Skeletal muscle tissue (tissue), 4 donors: ENCODE data around the gene CCDC61. TPM values are rescaled to one million over a fixed set of nuclear protein-coding genes. Genes with fewer than 3 reads are reported as not detected.

ENCODE experiments used
- H3K27ac ChIP-seq: one replicate; pipeline ENCODE4 v1.7.0; 2013; ENCODE audit warnings: mild to moderate bottlenecking, low read depth, low read length, inconsistent platforms
- H3K27me3 ChIP-seq, 3 donors: one replicate each; pipeline ENCODE4 v1.7.0; 2013; ENCODE audit warnings: low read length in 3 of 3; ENCODE audit not compliant: control insufficient read depth in 3 of 3, insufficient read depth in 3 of 3
- H3K36me3 ChIP-seq, 3 donors: one replicate each; pipeline ENCODE4 v1.7.0; 2013; ENCODE audit warnings: low read length in 3 of 3; ENCODE audit not compliant: control insufficient read depth in 3 of 3, insufficient read depth in 3 of 3
- H3K4me1 ChIP-seq, 3 donors: one replicate each; pipeline ENCODE4 v1.7.0; 2013; ENCODE audit warnings: low read length in 3 of 3, mild to moderate bottlenecking in 3 of 3; ENCODE audit not compliant: control insufficient read depth in 3 of 3, insufficient read depth in 3 of 3
- H3K4me3 ChIP-seq, 3 donors: one replicate each; pipeline ENCODE4 v1.7.0; 2013; ENCODE audit warnings: low read length in 3 of 3
- H3K9ac ChIP-seq, 3 donors: one replicate each; pipeline ENCODE4 v1.7.0; 2013; ENCODE audit warnings: low read length in 3 of 3, mild to moderate bottlenecking in 3 of 3, moderate library complexity in 2 of 3, low read depth in 1 of 3
- H3K9me3 ChIP-seq, 3 donors: one replicate each; pipeline ENCODE4 v1.7.0; 2013; ENCODE audit warnings: low read length in 3 of 3; ENCODE audit not compliant: control insufficient read depth in 3 of 3
- total RNA-seq: library from RNA; depleted of rRNA; stranded (reverse); fragments of >200 nt; gene quantifications from one replicate; pipeline ENCODE4 v1.2.3, GENCODE V29; 2014
- donor health status: Osteomylitis.

CCDC61 gene
- total RNA-seq, 1 donor from 2014 or later = 4.2 TPM

GRCh38 chr19:45973553-45974338, 21.5 kb upstream of the CCDC61 start, which contains the start of gene NOVA2:
Gene NOVA2 (minus strand): TSS chr19:45973865. CDS start chr19:45973351, 514 bp downstream.
- H3K36me3 ChIP-seq = no peaks in the 10 kb centered on the region
- H3K27ac ChIP-seq = no peak within 1 kb of the TSS
- H3K27me3 ChIP-seq = peaks cover 55 to 61% (median 59%) of the 10 kb centered on the region in 3 donors

DNA sequence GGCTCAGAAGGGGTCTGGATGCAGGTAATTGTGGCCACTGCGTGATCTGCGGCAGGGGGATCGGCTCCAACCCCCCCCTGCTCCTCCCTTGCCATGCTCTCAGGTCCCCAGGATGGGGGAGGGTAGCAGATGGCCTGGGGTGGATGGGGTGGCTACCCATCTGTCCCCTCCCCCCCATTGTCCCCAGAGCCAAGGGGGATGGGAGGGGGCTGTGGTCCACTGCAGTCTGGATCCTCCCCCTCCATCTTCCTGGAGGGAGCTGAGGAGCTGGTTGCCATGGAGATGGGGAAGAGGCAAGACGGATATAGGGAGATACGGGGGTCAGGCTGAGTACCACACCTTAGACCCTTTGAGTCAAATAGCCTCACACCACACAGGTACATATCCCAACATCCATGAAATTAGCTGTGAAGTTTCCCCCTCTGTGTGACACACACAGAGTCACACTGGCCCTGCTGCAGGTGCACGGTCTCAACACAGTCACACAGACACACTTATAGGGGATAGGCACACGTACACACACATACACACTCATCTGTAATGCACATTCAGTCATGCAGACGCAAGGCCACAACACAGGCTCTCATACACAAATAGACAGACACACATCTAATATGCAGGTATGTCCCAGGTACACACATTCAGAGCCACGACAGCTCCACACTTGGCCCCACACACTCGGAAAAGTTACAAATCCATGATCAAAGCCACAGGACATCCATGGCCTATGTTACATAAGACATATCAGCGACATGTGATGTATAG, 19.8 kb upstream of the CCDC61 start:
- Histone ChIP-seq H3K9me3 (no peaks in the 10 kb centered on the region), H3K4me3 (no peak overlapping the region), H3K4me1 (peaks cover 3 to 4% (median 3%) of the 10 kb centered on the region in 3 donors), H3K27ac (no peak overlapping the region), H3K27me3 (peaks cover 43 to 53% (median 52%) of the 10 kb centered on the region in 3 donors), H3K9ac (no peak overlapping the region), H3K36me3 (no peaks in the 10 kb centered on the region)

More at GRCh38 chr19:45973553-45974338, 21.5 kb upstream of the CCDC61 start, which contains the start of gene NOVA2:
- Histone ChIP-seq H3K4me1 (peaks cover 3 to 4% (median 3%) of the 10 kb centered on the region in 3 donors), H3K9ac (peak within 1 kb of the TSS in 1 of 3 donors; percentile 60), H3K9me3 (no peaks in the 10 kb centered on the region), H3K4me3 (peak within 1 kb of the TSS; percentile 25 to 60 (median 48))

GRCh38 chr19:45976178-45976577, 19.1 kb upstream of the CCDC61 start:
- H3K9ac ChIP-seq = no peak overlapping the region
- no peaks in the 10 kb centered on the region for H3K9me3 ChIP-seq
- H3K4me3 ChIP-seq = no peak overlapping the region
- peaks cover 36 to 46% (median 45%) of the 10 kb centered on the region in 3 donors for H3K27me3 ChIP-seq
- peaks cover 0 to 3% (median 1%) of the 10 kb centered on the region in 3 donors for H3K4me1 ChIP-seq
- H3K27ac ChIP-seq = no peak overlapping the region
- no peaks in the 10 kb centered on the region for H3K36me3 ChIP-seq

DNA sequence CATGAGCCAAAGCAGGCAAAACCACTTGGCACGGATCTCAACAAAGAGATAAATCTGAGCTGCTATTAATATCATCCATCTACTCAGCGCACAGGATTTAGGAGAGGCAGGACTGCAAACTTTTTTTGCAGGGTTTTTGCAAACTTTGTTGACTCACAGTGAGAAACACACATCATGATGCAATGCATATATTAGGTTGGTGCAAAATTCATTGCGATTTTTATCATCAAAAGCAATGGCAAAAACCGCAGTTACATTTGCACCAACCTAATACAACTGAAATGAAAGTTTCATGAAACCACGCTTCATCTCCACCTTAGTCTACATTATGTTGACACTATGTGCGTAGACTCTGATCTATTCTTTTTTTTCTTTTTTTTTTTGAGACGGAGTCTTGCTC, 17.1 kb upstream of the CCDC61 start:
- Histone ChIP-seq H3K9ac (no peak overlapping the region), H3K4me3 (no peak overlapping the region), H3K9me3 (no peaks in the 10 kb centered on the region), H3K27ac (no peak overlapping the region), H3K4me1 (no peaks in the 10 kb centered on the region), H3K36me3 (no peaks in the 10 kb centered on the region), H3K27me3 (peaks cover 27 to 29% (median 29%) of the 10 kb centered on the region in 3 donors)

- Histone ChIP-seq H3K27me3 (peaks cover 10 to 13% (median 10%) of the 10 kb centered on the region in 3 donors), H3K27ac (no peak overlapping the region), H3K36me3 (no peaks in the 10 kb centered on the region), H3K9me3 (no peaks in the 10 kb centered on the region), H3K9ac (no peak overlapping the region), H3K4me3 (no peak overlapping the region), H3K4me1 (no peaks in the 10 kb centered on the region)
Observed at GRCh38 chr19:45981350-45981749, 13.9 kb upstream of the CCDC61 start.

DNA sequence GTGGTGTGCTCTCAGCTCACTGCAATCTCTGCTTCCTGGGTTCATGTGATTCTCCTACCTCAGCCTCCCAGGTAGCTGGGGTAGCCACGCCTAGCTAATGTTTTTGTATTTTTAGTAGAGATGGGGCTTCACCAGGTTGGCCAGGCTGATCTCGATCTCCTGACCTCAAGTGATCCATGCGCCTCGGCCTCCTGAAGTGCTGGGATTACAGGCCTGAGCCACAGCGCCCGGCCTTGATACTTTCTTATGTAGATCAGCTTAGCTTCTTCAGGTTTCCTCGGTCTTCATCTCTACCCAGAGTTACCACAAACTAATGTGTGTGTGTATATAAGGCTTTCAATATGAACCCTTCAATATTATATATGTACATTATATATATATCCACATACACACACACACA, 9.9 kb upstream of the CCDC61 start:
- no peaks in the 10 kb centered on the region for H3K36me3 ChIP-seq
- H3K4me1 ChIP-seq = no peaks in the 10 kb centered on the region
- H3K27me3 ChIP-seq = peaks cover 3 to 10% (median 7%) of the 10 kb centered on the region in 3 donors
- no peak overlapping the region for H3K27ac ChIP-seq
- H3K4me3 ChIP-seq = no peak overlapping the region
- H3K9ac ChIP-seq = no peak overlapping the region
- no peaks in the 10 kb centered on the region for H3K9me3 ChIP-seq

- H3K4me1 ChIP-seq = peaks cover 0 to 4% (median 0%) of the 10 kb centered on the region in 3 donors
- H3K4me3 ChIP-seq = no peak overlapping the region
- H3K27ac ChIP-seq = no peak overlapping the region
- H3K9ac ChIP-seq = no peak overlapping the region
- no peaks in the 10 kb centered on the region for H3K36me3 ChIP-seq
- H3K9me3 ChIP-seq = no peaks in the 10 kb centered on the region
- peaks cover 0 to 7% (median 0%) of the 10 kb centered on the region in 3 donors for H3K27me3 ChIP-seq
Observed at GRCh38 chr19:45990113-45990728, 5.0 kb upstream of the CCDC61 start.

DNA sequence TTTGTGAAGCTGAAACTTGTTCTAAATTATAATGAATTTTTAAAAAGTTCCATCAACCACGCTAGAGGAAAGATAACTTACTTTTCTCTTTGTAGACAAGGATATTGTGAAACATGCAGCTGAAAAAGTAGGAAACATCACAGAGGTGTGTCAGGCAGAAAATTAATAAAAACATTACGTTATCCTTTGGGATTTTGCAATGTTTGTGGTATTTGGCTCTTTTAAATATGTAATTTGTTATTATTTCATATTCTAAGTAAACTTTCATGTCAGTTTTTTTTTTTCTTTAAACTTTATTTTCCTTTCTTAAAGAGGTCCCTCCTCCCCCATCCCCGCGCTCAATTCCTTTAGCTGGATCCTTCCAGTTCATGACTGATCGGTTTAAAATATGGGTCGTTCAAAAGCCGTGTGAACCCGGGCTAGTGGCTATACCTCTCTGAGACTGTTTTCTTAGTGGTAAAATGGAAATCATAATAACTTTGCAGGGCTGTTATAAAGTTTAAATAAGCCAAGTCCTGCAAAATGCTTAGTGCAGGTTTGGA, 740 bp upstream of the CCDC61 start:
- H3K27ac ChIP-seq = no peak overlapping the region
- H3K9me3 ChIP-seq = no peaks in the 10 kb centered on the region
- peaks cover 8 to 15% (median 8%) of the 10 kb centered on the region in 3 donors for H3K27me3 ChIP-seq
- H3K4me1 ChIP-seq = peaks cover 7 to 13% (median 9%) of the 10 kb centered on the region in 3 donors
- peaks cover 7% of the 10 kb centered on the region in 3 donors for H3K36me3 ChIP-seq
- H3K9ac ChIP-seq = peak overlapping the region; percentile 34 to 74 (median 36)
- H3K4me3 ChIP-seq = peak overlapping the region; percentile 73 to 86 (median 83)

DNA sequence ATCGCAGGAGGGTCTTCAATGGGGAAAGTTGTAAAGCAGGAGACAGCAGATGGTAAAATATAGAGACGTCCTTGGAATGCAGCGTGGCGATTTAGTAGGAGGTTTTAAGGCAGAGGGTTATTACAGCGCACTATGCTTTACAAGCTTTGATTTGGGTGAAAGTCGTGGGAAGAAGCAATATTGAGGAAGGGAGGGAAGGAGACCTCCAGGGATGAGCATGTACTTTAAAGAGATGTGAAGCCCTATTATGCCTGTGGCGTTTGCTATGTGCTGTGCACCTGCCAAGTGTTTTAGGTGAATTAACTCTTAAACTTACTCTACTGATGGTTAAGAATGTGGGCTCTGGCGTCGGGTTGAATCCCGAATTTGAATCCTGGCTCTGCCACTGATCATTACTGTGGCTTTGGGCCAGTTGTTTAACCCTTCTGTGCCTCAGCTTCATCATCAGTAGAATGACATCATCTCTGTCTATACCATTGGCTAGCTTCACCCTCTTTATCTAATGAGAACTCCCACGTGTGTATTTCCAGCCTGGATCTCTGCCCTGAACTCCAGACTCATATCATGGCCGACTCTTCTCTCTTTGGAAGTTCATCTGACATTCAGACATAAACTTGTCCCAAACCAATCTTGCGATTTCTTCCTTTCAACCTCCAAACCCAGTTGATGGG, 583 bp downstream of the CCDC61 start:
- Histone ChIP-seq H3K9me3 (no peaks in the 10 kb centered on the region), H3K27me3 (peaks cover 18 to 26% (median 19%) of the 10 kb centered on the region in 3 donors), H3K36me3 (peaks cover 7% of the 10 kb centered on the region in 3 donors), H3K27ac (peak overlapping the region; percentile 68), H3K9ac (peak overlapping the region; percentile 90 to 96 (median 94)), H3K4me3 (peak overlapping the region; percentile 88 to 91 (median 89)), H3K4me1 (peaks cover 13% of the 10 kb centered on the region in 3 donors)
